Ovary (tissue), 9 donors: ENCODE measurements around the gene LAPTM5. TPM values are rescaled to one million over a fixed set of nuclear protein-coding genes. Genes with fewer than 3 reads are reported as not detected.

ENCODE experiments used
- DNase-seq, 5 donors: peaks; one replicate each; pipeline ENCODE4 v3.0.0-alpha.2; 2019 to 2020
- H3K27ac ChIP-seq, 2 donors: fragments of 200-600 bp; one replicate each; pipeline versions ENCODE4 v1.5.1 to v1.8.0; 2019 to 2022
- H3K27me3 ChIP-seq: fragments of 200-600 bp; one replicate; pipeline ENCODE4 v1.8.0; 2022
- H3K36me3 ChIP-seq: fragments of 200-600 bp; sonication (generic); one replicate; pipeline ENCODE4 v1.5.1; 2019
- H3K4me1 ChIP-seq: one replicate; pipeline ENCODE4 v1.8.1; 2013; ENCODE audit warnings: mild to moderate bottlenecking, moderate library complexity; ENCODE audit not compliant: insufficient read depth
- H3K4me3 ChIP-seq: fragments of 200-600 bp; sonication (generic); one replicate; pipeline ENCODE4 v1.5.1; 2017
- H3K9me3 ChIP-seq, 2 donors: fragments of 200-600 bp in 1 of 2; sonication (generic) in 1 of 2; one replicate each; pipeline versions ENCODE4 v1.5.1 to v1.8.1; 2013 to 2019; ENCODE audit warnings: mild to moderate bottlenecking in 1 of 2, moderate library complexity in 1 of 2
- CTCF ChIP-seq, 3 donors: fragments of 450-650 bp in 2 of 3; fragments of 200-600 bp in 1 of 3; IDR thresholded peaks; one replicate each; pipeline versions ENCODE4 v1.5.1 to v1.8.0; 2016 to 2022; ENCODE audit warnings: antibody characterized with exemption in 3 of 3, mild to moderate bottlenecking in 1 of 3
- EP300 ChIP-seq: sonication (generic); formaldehyde crosslinking; IDR thresholded peaks from one replicate; pipeline ENCODE4 v1.6.1; 2017; ENCODE audit warnings: antibody characterized with exemption
- POLR2A ChIP-seq: fragments of 450-650 bp; IDR thresholded peaks from one replicate; pipeline ENCODE4 v1.6.1; 2017; ENCODE audit warnings: antibody characterized with exemption, mild to moderate bottlenecking, moderate library complexity
- WGBS, 3 donors: extraction: QIAGEN DNeasy Blood & Tissue Kit in 1 of 3; methylation state at CpG; one replicate each; pipeline versions ENCODE4 v1.1.5 to v1.1.7; 2013 to 2017; 5-methylcytosine and 5-hydroxymethylcytosine counted together
- intact Hi-C, 4 donors: fragments of 100-400 bp; cut with DNase I; formaldehyde crosslinking; loops; one replicate each; pipeline versions ENCODE4 v1.11.0 to v1.15.1; 2022 to 2023
- polyA plus RNA-seq, 2 donors: library from polyadenylated mRNA; stranded (reverse); fragments of 200-250 nt in 1 of 2; fragments of 350-450 nt in 1 of 2; fragmentation: Illumina TruSeq in 1 of 2; extraction: RNeasy Lipid Tissue Mini Kit (QIAGEN cat#74804) in 1 of 2; gene quantifications; one replicate each; pipeline ENCODE4 v1.2.3, GENCODE V29; 2013 to 2014
- total RNA-seq, 7 donors: library from RNA; depleted of rRNA in 2 of 7; stranded (reverse); fragments of >200 nt in 2 of 7; fragmentation: NEBNext Ultra II Directional in 3 of 7; extraction: Animal tissue kit (Norgen Biotek cat#: 25700) in 3 of 7; gene quantifications; one replicate each; pipeline versions ENCODE4 v1.1.0 to v1.2.4, GENCODE V29; 2016 to 2023
- donor health status: DM: no; HTN: no; CAD: no; lungs with moderate emphysema.
- donor health status: DM: no; HTN: no; CAD: no.
- donor health status: Bipolar disorder and iron deficiency.
- donor health status: DM: yes; HTN: yes; CAD: no.
- donor health status: DM: no; HTN: no; CAD: no.
- donor health status: DM: yes; HTN: yes; CAD: no.

The LAPTM5 gene
- total and polyA plus RNA-seq, 9 donors: 15.3 to 103 (median 20.3) TPM

- peaks cover 2% of the 10 kb centered on the region for H3K4me1 ChIP-seq
- H3K9me3 ChIP-seq: no peaks in the 10 kb centered on the region
- no peaks in the 10 kb centered on the region for H3K36me3 ChIP-seq
- no peak for TF ChIP-seq EP300
- no peak for TF ChIP-seq POLR2A
- no peak for TF ChIP-seq CTCF (IDR thresholded peaks at IDR 0.05)
- no peak for DNase-seq
- no peaks in the 10 kb centered on the region for H3K27me3 ChIP-seq
- no peak overlapping the region for H3K27ac ChIP-seq
- intact Hi-C loops: no loop called here
- no peak overlapping the region for H3K4me3 ChIP-seq
- WGBS, 3 donors: 85 to 88% (median 88%) methylated on average over 7 of the region's 7 CpGs
These were observed 631 bp upstream of the LAPTM5 start for GRCh38 chr1:30758121-30758688.

- H3K4me3 ChIP-seq: no peak overlapping the region
- 50 to 54% (median 54%) methylated on average over 16 to 17 of the region's 17 CpGs for WGBS, 3 donors
- TF ChIP-seq EP300: no peak
- no peak for TF ChIP-seq CTCF (IDR thresholded peaks at IDR 0.05)
- no peak for TF ChIP-seq POLR2A
- intact Hi-C loops: no loop called here
- H3K9me3 ChIP-seq: no peaks in the 10 kb centered on the region
- H3K4me1 ChIP-seq: no peaks in the 10 kb centered on the region
- peak in 1 of 5 donors; percentile 24 for DNase-seq
- no peaks in the 10 kb centered on the region for H3K27me3 ChIP-seq
- no peak overlapping the region for H3K27ac ChIP-seq
- no peaks in the 10 kb centered on the region for H3K36me3 ChIP-seq
These were observed 826 bp downstream of the LAPTM5 start for GRCh38 chr1:30756545-30757351.

- TF ChIP-seq POLR2A (no peak), EP300 (no peak), CTCF (IDR thresholded peaks at IDR 0.05) (no peak)
- Histone ChIP-seq H3K9me3 (no peaks in the 10 kb centered on the region), H3K4me3 (no peak overlapping the region), H3K36me3 (no peaks in the 10 kb centered on the region), H3K27ac (no peak overlapping the region), H3K4me1 (no peaks in the 10 kb centered on the region), H3K27me3 (no peaks in the 10 kb centered on the region)
- no peak for DNase-seq
- intact Hi-C loops: no loop called here
- WGBS, 3 donors: 92 to 95% (median 92%) methylated on average over 4 of the region's 4 CpGs
These were observed 1.4 kb downstream of the LAPTM5 start for GRCh38 chr1:30756206-30756544.

GRCh38 chr1:30755746-30756145, 1.8 kb downstream of the LAPTM5 start:
- DNase-seq: no peak
- Histone ChIP-seq H3K36me3 (no peaks in the 10 kb centered on the region), H3K4me1 (no peaks in the 10 kb centered on the region), H3K9me3 (no peaks in the 10 kb centered on the region), H3K27ac (no peak overlapping the region), H3K27me3 (no peaks in the 10 kb centered on the region), H3K4me3 (no peak overlapping the region)
- intact Hi-C loops: no loop called here
- TF ChIP-seq CTCF (IDR thresholded peaks at IDR 0.05) (no peak), EP300 (no peak), POLR2A (no peak)
- WGBS, 3 donors: 77 to 92% (median 90%) methylated on average over 4 of the region's 4 CpGs
